Activated naive CD8-positive, alpha-beta T cell treated with anti-CD3 and anti-CD28 coated beads, Interleukin-2, amount 50 U/mL, for 16 hours (primary cell): Measurements from ENCODE around the gene CAPZB.

ENCODE experiments used
- DNase-seq: peaks from one replicate; pipeline ENCODE4 v3.0.0-alpha.2; 2020; ENCODE audit warnings: low read depth, low spot score

CAPZB gene

GRCh38 chr1:19328486-19328885 is 156.9 kb downstream of the CAPZB start:
- no peak for DNase-seq

- DNase-seq = no peak
Observed at GRCh38 chr1:19327736-19328135, 157.6 kb downstream of the CAPZB start.

GRCh38 chr1:19327301-19327700 is 158.0 kb downstream of the CAPZB start:
- no peak for DNase-seq

GRCh38 chr1:19326748-19327065 is 158.6 kb downstream of the CAPZB start:
- no peak for DNase-seq

GRCh38 chr1:19325958-19326747 is 159.2 kb downstream of the CAPZB start:
- no peak for DNase-seq

- DNase-seq = no peak
Observed at GRCh38 chr1:19325368-19325957, 159.9 kb downstream of the CAPZB start.

GRCh38 chr1:19324665-19324990 is 160.7 kb downstream of the CAPZB start:
- DNase-seq = no peak

GRCh38 chr1:19323987-19324664 is 161.2 kb downstream of the CAPZB start:
- no peak for DNase-seq

GRCh38 chr1:19322481-19322880 is 162.9 kb downstream of the CAPZB start:
- no peak for DNase-seq

- DNase-seq = no peak
Observed at GRCh38 chr1:19321071-19321470, 164.3 kb downstream of the CAPZB start.

- DNase-seq = no peak
Observed at GRCh38 chr1:19319196-19319595, 166.1 kb downstream of the CAPZB start.

- no peak for DNase-seq
Observed at GRCh38 chr1:19317126-19317910, 168.0 kb downstream of the CAPZB start.

GRCh38 chr1:19315378-19316198 is 169.8 kb downstream of the CAPZB start:
- no peak for DNase-seq

- no peak for DNase-seq
Observed at GRCh38 chr1:19313961-19314882, 171.1 kb downstream of the CAPZB start.

GRCh38 chr1:19313636-19313959 is 171.7 kb downstream of the CAPZB start:
- no peak for DNase-seq

- DNase-seq = no peak
Observed at GRCh38 chr1:19312782-19313635, 172.3 kb downstream of the CAPZB start.

GRCh38 chr1:19311931-19312781 is 173.2 kb downstream of the CAPZB start, which contains the start of the genes AKR7A2 and SLC66A1:
AKR7A2 (minus strand) TSS chr1:19312144; CDS start chr1:19312124, 20 bp downstream.
SLC66A1 (plus strand) TSS chr1:19312326; CDS start chr1:19317678, 5,352 bp downstream.
- DNase-seq = peak; percentile 73

GRCh38 chr1:19311503-19311930 is 173.8 kb downstream of the CAPZB start:
- DNase-seq = no peak
